C4-2B (cell line): ENCODE measurements around the gene IGFBP4.

Source experiments
- CTCF ChIP-seq: fragments of 450-650 bp; conservative IDR thresholded peaks from 2 replicates; pipeline ENCODE4 v1.5.1; 2017; ENCODE audit warnings: mild to moderate bottlenecking
- ZFX ChIP-seq: fragments of 450-650 bp; IDR thresholded peaks from 2 replicates; pipeline ENCODE4 v1.6.1; 2017

GRCh38 chr17:40425741-40426140, 17.5 kb upstream of the IGFBP4 start:
- no peak for TF ChIP-seq CTCF
- no peak for TF ChIP-seq ZFX
